SHP77 (cell line): ENCODE data around the gene PIAS1.

ENCODE experiments used
- DNase-seq, 2 experiments: peaks; one replicate each; lab custom pipeline; 2025; lab: John Stamatoyannopoulos, UW

The PIAS1 gene

DNA sequence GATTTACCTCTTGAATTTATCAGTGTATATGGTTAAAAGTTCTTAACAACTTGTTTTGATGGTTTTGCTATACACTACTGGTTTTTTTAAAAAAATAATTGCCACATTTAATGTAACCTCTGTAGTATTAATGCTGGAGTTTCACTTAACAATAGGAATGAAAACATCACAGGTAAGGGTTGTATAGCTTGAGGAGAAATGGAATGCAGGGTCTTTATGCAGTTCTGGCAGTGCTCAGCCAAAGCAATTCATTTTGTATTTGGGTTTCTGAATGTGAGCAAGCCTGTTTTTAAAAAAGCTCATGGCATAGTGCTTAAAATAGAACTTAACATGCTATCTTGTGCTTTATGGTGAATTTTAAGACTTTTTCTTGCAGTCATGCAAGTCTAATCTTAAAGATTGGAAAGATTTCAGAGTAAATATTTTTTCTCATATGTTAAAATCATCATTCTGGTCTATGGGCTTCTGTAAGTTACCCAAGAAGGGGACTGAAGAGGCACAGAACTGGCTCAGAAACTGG is 8.9 kb downstream of the PIAS1 start:
- DNase-seq, result no peak

DNA sequence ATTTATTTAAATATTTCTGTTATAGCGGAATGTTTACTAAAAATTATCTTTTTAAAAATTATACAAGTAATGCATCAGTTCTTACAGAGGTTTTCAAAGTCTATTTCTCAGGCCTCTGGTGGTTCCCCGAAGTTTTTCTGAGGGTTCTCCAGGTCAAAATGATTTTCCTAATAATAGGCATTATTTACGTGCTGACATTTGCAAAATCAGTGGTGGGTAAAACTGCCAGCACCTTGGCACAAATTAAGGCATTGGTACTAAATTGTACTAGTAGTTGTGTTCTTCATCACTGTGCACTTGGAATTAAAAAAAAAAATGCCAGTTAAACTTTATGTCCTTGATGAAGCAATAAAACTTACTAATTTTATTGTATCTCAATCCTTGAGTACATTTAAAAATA is 9.5 kb downstream of the PIAS1 start:
- DNase-seq, result no peak

DNA sequence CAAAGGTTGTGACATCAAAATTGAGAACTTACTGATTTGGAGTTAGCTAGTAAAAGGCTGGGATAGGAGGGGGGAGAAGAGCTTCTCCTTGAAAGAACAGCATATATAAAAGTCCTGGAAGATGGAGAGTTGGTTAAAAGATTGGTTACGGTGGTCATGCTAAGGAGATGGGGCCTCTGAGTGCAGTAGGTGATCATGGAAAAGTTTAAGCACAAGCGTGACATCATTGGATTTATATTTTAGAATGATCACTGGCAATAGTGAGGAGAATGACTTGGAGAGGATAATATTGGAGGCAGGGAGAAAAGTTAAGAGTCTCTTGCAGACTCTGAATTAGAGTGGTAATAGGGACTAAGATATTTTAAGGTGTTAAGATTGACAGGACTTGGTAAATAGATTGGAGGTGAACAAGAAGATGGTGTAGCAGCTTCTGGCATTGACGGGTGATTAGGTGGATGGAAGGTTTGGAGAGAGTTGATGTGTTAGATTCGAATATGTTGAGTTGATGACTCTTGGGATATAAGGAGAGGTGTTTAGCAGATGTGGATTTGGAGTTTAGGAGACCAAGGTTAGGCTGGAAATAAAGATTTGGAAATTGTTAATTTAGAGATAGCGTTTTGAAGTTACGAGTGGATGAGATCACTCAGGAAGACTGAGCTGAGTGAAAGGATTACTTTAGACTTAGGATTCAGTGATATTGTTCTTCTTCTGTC is 19.6 kb downstream of the PIAS1 start:
- no peak for DNase-seq

DNA sequence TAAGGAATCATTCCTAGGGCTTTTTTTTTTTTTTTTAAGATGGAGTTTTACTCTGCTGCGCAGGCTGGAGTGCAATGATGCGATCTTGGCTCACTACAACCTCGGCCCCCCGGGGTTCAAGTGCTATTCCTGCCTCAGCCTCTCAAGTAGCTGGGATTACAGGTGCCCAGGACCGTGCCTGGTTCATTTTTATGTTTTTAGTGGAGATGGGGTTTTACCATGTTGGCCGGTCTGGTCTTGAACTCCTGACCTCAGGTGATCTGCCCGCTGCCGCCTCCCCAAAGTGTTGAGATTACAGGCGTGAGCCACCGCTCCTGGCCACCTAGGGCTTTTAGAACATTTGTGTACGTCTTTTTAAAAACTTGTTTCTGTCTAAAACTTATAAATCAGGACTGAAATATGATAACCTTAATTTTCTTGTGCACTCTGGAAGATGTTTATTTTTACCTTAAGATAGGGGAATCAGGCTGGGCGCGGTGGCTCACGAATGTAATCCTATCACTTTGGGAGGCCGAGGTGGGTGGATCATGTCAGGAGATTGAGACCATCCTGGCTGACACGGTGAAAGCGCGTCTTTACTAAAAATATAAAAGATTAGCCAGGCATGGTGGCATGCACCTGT is 21.8 kb downstream of the PIAS1 start:
- no peak for DNase-seq

DNA sequence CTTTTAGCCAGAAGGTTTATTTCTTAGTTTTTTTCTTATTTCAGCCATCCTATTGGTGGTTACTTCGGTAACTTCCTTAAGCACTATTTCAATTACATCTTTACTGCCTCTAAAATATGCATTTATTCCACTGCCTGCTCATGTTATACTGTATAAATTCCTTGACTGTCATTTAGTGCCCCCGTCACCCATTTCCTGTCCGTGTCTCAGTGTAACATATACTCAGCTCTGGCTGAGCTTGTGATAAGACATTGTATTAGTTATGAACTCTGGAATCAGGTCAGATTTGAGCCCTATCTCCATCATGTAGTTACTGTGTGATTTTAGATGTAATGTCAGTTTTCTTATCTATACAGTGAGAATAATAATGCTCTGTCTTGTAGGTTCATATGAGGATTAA is 24.2 kb downstream of the PIAS1 start:
- DNase-seq, result no peak

DNA sequence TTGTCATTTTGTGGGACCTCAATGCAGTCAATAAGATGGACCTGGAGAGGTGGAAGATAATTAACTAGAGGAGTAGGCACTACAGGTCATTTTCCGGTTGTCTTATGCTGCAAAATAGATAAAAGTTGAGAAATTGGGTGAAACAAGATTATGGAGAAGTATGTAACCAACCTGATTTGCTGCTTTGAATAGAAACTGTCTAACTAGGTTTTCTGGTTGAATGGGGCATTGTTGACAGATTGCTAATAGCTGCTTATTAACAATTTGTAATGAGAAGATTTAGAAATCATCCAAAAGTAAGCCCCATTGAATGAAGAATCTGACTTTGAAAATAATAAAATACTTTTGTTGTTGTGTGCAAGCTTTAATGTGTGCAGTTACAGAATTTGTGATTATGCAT is 26.2 kb downstream of the PIAS1 start:
- DNase-seq, result no peak

DNA sequence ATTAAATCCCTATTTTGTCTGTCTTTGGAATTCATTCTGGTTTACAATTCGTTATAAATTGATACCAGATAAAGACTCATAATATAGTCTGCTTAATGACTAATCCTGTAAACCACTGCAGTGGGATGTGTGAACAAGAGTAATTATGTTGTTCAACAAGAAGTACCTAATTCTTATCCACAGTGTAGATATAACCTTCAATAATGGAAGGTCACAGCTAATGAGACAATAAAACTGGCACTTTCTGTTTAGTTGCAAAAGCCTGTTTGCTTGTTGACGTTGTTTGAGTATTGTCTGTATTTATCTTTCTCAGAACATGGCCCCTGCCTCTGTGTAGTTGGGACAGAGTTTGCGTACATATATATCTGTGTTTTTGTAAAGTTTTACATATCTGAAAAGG is 26.7 kb downstream of the PIAS1 start:
- DNase-seq, result no peak

DNA sequence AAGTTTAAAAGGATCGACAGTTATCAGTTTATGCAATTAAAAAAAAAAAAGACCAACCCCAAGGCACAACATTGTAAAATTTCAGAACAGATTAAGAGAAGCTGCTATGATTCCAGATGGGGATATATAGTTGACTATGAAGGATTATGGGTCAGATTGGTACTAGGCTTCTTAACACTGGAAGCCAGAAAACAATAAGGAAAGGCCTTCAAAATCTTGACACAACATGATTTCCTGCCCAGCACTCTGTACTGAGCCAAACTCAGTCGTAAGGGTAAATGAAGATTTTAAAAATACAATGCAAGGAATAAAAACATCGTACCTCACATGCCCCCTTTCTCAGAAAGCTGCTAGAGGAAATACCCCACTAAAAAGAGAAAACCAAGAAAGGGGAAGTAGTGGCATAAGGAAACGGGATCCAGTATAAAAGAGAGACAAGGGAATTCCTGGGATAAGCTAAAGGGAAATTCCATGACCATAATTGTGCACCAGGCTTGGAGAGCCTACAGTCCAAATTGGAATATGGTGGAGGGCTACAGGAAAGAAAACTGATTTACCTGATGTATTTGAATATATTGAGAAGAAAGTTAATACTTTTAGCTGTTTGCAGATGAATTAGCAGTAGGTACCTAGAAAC is 27.9 kb downstream of the PIAS1 start:
- no peak for DNase-seq

DNA sequence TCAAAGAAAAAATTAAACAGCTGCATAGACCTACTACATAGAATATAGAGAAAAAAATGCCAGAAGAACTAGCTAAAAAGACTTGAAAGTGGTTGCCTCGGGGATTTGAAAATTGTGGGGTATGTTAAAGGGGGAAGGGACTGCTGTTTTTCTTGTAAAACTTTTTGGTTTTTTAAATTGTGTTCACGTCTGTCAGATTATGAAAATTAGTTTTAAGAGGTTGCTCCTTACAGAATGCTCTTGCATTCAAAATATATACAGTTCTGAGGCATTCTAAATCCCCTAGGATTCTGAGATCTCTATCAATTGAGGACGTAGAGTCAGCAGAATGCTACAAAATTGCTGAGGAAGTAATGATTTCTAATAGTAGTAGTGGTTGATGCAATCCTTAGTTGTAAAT is 28.6 kb downstream of the PIAS1 start:
- no peak for DNase-seq

DNA sequence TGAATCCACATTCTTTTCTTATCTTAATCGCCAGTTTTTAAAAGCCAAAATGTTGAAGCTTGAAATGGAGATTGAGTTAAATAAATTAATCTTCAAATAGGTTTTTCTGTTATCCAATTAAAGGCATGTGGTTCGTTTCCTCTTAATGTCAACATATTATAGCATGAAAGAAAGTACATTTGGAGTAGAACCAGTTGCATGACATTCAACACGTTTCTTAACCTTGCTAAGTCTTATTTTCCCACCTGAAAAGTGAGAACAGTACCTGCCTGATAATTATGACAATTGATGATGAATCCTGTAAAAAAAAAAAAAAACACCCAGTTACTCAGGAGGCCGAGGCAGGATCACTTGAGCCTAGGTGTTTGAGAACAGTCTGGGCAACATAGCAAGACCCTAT is 29.3 kb downstream of the PIAS1 start:
- no peak for DNase-seq

DNA sequence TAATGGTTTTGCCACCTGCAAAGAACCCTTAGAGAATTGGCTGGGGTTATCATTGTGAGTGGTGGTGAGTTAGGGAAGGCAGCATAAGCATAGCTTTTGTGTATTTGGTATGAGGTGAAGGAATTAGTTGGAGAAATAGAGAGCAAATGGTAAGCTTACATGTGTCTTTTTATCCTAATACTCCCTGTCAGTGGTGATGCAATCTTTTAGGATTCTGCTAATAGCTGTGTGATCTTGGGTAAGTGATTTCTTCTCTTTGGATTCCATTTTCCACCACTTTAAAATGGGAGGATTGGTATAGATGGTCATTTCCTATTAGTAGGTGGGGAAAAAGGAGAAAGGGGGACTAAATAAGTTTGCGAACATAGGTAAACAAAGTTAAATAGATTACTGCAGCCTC is 30.9 kb downstream of the PIAS1 start:
- DNase-seq, result no peak

DNA sequence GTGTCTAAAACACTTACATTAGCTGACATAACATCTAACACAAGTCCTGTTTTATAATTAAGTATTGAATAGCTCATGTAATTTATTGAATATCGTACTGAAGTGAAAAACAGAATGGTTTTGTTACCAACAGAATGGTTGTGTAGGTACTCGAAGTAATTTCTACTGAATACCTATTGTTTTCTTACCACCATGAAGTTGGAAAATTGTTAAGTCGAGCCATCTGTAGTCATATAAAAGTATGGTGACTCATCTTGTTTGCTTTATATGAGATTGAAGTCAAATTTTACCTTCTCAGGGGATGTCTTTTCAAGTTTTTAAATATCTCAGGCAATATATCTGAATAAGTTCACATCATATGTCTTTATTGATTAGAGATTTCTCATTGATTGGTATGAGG is 37.6 kb downstream of the PIAS1 start:
- DNase-seq, result no peak

DNA sequence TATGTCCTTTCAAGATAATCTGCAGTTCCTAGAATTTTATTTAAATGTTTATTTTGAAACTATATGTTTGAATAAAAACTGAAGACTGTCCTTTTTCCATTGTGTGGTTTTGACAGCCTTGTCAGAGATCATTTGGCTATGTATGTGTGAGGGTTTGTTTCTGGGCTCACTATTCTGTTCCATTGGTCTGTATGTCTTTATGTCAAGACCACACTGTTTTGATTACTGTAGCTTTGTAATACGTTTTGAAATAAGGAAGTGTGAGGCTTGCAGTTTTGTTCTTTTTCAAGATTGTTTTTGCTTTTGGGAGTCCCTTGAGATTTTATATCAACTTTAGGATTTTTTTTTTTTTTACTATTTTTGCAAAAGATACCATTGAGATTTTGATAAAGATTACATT is 42.0 kb downstream of the PIAS1 start:
- DNase-seq, result no peak

DNA sequence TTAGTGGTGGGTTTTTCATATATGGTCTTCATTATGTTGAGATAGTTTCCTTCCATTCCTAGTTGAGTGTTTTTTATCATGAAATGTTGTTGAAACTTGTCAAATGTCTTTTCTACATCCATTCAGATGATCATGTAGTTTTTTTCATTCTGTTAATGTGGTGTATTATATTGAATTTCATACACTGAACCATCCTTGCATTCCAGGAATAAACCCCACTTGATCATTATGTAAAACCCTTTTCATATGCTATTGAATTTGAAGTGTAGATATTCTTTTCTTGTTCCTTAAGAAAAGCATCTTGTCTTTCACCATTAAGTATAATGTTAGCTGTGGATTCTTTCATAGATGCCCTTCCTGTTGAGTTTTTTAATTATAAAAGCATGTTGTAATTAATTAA is 42.9 kb downstream of the PIAS1 start:
- no peak for DNase-seq

DNA sequence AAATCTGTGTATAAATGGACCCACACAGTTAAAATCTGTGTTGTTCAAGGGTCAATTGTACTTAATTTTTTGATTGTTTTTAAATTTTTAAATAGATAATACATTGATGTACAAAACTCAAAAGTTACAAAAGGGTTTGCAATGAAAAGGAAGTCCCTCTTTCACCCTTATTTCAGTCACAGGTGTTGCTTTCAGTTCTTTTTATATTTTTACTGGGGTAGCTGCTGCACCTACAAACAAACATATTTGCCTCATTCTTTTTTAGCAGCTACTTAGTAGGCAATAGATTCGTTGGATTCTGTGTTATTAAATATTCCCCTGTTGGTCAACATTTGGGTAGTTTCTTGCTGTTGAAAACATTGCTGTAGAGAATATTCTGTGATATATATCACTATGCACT is 44.4 kb downstream of the PIAS1 start:
- no peak for DNase-seq

DNA sequence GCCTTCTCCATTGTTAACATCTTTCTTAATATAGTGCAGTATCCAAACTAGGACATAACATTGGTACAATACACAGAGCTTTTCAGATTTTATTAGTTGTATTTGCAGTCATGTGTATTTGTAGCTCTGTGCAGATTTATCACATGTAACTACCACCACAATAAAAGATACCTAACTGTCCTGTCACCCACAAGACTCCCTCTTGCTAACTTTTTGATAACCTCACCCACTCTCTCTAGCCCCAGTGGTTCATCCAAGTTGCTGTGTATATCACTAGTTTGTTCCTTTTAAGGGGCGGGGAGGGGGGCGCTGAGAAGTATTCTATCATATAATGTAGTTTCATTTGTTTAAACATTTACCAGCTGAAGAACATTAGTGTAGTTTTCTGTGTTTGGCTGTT is 46.1 kb downstream of the PIAS1 start:
- no peak for DNase-seq

DNA sequence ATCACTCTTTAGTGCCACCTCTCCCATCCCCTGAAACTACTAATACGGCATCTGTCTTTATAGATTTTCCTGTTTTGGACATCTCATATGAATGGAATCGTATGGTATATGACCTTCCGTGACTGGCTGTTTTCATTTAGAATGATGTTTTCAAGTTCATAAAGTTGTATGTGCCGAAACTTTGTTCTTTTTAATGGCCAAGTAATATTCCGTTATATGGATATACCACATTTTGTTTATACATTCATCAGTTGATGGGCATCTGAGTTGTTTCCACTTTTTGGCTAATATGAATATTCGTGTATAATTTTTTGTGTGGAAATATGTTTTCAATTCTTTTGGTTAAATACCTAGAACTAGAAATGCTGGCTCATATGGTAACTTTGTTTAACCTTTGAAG is 49.5 kb downstream of the PIAS1 start:
- no peak for DNase-seq

DNA sequence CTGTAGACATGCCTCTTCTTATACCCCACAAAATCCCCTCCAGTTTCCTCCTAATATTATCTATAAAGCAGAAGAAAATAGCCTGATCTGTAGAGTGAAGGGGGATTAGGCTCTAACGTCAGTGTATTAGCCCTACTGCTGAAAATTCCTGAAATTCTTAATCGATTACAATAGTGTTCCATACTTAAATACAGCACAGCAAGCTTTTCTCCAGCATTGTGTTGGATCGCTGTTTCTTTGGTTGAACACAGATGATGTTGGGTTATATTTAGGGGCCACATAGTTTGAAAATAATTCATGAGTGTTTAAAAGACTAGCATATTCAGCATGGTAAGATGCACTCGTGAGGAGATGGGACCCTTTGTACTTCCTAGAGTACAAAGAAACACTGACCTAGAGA is 52.5 kb downstream of the PIAS1 start:
- DNase-seq, result no peak

DNA sequence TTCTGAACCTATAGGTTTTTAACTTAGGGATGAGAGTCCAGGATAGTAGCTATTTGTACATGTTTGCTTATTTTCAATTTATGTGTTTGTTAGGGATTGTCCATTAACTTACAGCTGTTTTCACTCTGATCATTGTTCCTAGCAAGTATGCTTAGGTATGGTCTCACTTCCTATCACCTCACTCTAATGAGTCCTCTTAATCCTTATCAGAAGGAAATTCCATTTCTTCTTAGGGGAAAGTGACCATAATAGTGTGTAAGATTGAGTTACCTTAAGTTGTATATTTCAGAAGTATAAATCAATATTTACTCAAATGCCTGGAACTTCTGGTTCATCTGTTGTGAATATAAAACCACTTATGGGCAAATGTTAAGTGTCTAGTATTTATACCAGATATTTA is 53.0 kb downstream of the PIAS1 start:
- DNase-seq, result no peak

DNA sequence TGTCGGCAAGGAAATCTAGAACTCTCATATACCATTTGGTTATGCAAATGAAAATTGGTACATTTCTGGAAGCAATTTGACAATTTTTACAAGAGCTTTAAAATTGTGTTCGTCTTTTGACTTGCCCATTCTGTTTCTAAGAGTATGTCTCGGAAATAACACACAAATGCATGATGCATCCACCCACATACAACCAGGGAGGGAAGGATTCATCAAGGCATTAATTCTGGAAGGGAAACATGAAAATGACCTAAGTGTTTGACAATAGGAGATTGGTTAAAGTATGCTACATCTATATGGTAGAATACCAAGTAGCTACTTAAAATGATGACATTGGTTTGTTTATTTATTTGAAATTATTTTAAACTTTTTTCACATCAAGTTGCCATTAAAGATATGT is 58.6 kb downstream of the PIAS1 start:
- no peak for DNase-seq

DNA sequence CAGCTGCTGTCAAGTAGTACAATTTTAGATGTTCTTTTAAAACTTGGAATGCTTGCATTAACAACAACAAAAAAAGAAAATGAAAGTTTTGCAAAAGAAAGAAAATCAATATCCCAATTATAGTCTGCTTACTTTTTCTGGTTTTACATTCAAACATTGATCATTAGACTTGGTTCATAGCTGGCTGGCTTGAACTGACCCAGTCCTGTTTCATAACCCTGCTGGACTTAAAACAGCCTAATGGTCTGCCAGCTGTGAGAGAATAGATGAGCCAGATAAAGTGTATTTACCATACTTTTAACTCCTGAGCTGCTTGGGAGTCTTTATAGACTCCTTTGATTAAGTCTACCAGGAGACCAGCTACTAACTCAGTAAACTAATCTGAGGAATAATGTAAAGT is 59.2 kb downstream of the PIAS1 start:
- no peak for DNase-seq

DNA sequence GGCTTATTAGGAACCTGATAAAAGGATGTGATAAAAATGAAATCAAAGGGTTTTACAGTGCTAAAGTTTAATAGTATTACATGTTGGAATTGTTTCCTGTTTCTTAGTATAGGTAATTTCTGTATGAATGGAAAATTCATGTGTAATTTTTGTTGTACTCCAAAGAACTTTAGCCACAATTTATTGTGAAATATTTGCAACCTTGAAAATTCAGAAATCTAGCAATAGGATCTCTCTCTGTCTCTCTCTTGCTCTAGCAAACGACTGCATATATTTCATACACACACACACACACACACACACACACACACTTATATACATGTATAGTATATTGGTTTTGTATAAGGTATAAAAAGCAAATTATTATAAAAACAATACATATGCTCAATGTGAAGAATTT is 59.6 kb downstream of the PIAS1 start:
- DNase-seq, result no peak

DNA sequence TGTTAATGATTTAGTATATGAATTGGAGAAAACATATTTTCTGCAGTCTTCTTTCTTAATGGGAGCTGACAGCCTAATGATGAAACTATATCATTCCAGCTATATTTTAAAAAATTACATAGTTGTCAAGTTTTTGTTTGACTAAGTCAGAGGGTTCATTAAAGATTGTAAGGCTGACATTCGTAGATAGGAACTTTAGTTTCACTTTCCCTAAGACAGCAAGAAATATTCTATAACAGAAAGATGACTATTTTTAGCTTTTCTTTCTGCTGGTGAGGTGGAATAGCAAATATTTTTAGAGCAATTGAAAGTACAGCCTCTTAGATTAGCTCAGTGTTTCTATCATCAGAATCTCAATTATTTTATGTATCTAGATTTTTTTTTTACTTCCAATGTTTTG is 60.2 kb downstream of the PIAS1 start:
- DNase-seq, result no peak

DNA sequence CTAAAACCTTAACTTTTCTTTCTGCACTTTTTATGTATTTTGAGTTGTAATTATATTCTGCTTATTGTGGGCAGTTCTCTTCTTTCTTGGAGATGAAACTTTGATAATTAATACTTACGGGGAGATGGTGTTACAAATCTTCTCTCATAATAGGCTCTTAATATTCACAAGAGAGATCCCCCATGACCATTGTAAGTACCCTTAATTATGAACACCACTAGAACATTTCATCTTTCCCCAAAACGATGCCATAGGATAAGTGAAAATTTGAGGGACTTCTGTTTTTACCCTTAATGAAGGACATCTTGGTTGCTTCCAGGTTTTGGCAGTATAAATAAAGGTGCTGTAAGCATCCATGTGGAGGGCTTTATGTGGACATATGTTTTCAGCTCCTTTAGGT is 60.7 kb downstream of the PIAS1 start:
- no peak for DNase-seq
